SU-DHL-6 (cell line): Measurements from ENCODE around the gene UQCRQ.

Experiments used
- CTCF ChIP-seq: fragments of 200-600 bp; sonication (generic); IDR thresholded peaks from one replicate; pipeline ENCODE4 v1.5.1; 2017; ENCODE audit warnings: antibody characterized with exemption, mild to moderate bottlenecking, low read length, moderate library complexity; ENCODE audit not compliant: insufficient read depth, poor library complexity, severe bottlenecking
- EZH2phosphoT487 ChIP-seq: fragments of 200-600 bp; sonication (generic), shearing (Covaris generic); conservative IDR thresholded peaks from 2 replicates; pipeline ENCODE4 v1.6.1; 2018; ENCODE audit warnings: mild to moderate bottlenecking, antibody characterized with exemption, low read length, moderate library complexity, mixed read lengths

GRCh38 chr5:132872788-132873118 lies 6.3 kb downstream of the UQCRQ start:
- no peak for TF ChIP-seq CTCF
- no peak for TF ChIP-seq EZH2phosphoT487
